ENCODE measurements around the gene SLC29A3. TPM values are rescaled to one million over a fixed set of nuclear protein-coding genes. Genes with fewer than 3 reads are reported as not detected.

SLC29A3 gene
- total RNA-seq, 1 donor from 2014 or later, result 6.8 TPM

GRCh38 chr10:71406878-71407277 is 87.8 kb downstream of the SLC29A3 start:
- no peak overlapping the region for H3K27ac Mint-ChIP-seq
- H3K4me3 Mint-ChIP-seq, result no peak overlapping the region
- no peaks in the 10 kb centered on the region for H3K4me1 Mint-ChIP-seq (ENCODE audit: low read depth)
- H3K27me3 Mint-ChIP-seq (ENCODE audit: insufficient read depth), result peaks cover 4% of the 10 kb centered on the region
- H3K36me3 Mint-ChIP-seq (ENCODE audit: low read depth), result peaks cover under 1% of the 10 kb centered on the region
- peaks cover 8% of the 10 kb centered on the region for H3K9me3 Mint-ChIP-seq
- intact Hi-C loops (cut with micrococcal nuclease), result no loop called here
- DNase-seq (ENCODE audit: low spot score), result no peak

GRCh38 chr10:71408436-71409225 is 89.6 kb downstream of the SLC29A3 start:
- Mint-ChIP-seq H3K4me3 (no peak overlapping the region), H3K9me3 (peaks cover 10% of the 10 kb centered on the region), H3K36me3 (ENCODE audit: low read depth) (peaks cover 1% of the 10 kb centered on the region), H3K4me1 (ENCODE audit: low read depth) (no peaks in the 10 kb centered on the region), H3K27me3 (ENCODE audit: insufficient read depth) (peaks cover 10% of the 10 kb centered on the region), H3K27ac (no peak overlapping the region)
- DNase-seq (ENCODE audit: low spot score), result no peak
- intact Hi-C loops (cut with micrococcal nuclease), result no loop called here

- H3K4me1 Mint-ChIP-seq (ENCODE audit: low read depth), result no peaks in the 10 kb centered on the region
- H3K27me3 Mint-ChIP-seq (ENCODE audit: insufficient read depth), result peaks cover 18% of the 10 kb centered on the region
- H3K4me3 Mint-ChIP-seq, result no peak overlapping the region
- no peak for DNase-seq (ENCODE audit: low spot score)
- peaks cover 1% of the 10 kb centered on the region for H3K36me3 Mint-ChIP-seq (ENCODE audit: low read depth)
- no peak overlapping the region for H3K27ac Mint-ChIP-seq
- peaks cover 10% of the 10 kb centered on the region for H3K9me3 Mint-ChIP-seq
- intact Hi-C loops (cut with micrococcal nuclease), result no loop called here
Measured at GRCh38 chr10:71409516-71410104, 90.6 kb downstream of the SLC29A3 start.

Other genes starting within 250 kb of the SLC29A3 start
- 0.07 and 0.10 TPM in 2 replicates for gene UNC5B, start 106.7 kb upstream of the SLC29A3 start, total RNA-seq
- 0.51 and 0.57 TPM in 2 replicates for gene CDH23, start 77.7 kb downstream of the SLC29A3 start, total RNA-seq

Data from activated T-helper 1 cell treated with anti-CD3 and anti-CD28 coated beads, Interleukin-12 subunit alpha, Interleukin-12 subunit beta, Interleukin-2, Interleukin-4 antibody, amounts not matched to agents 30 ng/mL and 10 ng/mL and 1 ng/mL, durations not matched to agents 14 hours and 24 hours and 36 hours (primary cell).